HG03342 (cell line): ENCODE results near the gene FAF1.

ENCODE experiments used
- ATAC-seq: cut with Tn5 transposase; IDR thresholded peaks from one replicate; pipeline ENCODE4 v1.9.1; 2021; ENCODE audit warnings: mild to moderate bottlenecking, moderate library complexity; ENCODE audit not compliant: unreplicated experiment

Gene FAF1

DNA sequence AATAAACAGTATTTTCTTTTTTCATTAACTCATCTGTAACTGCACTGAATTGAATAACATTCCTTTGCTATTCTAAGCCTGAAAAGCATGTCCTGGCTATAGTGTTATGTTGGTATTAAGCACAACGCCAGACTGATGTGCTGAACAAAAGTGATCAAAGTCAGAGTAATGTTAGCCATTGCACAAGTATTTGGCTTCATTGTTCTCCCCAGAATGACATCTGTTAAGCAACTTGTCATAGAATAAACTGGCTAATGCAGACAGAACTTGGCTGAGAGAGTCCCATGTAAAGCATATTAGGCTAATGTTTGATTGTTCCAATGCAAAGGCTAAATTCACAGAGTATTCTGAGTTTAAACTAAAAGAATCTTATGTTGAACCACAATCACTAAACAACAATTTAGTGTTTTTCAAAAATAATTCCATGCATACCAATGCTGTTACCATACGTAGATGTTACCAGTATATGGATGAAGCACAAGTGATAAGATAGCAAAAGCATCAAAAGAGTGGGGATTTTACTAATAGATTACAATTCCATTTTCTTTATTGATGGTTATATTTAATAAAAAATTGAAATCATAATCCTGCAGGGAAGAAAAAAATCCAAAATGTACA is 301.5 kb downstream of the FAF1 start:
- no peak for ATAC-seq

DNA sequence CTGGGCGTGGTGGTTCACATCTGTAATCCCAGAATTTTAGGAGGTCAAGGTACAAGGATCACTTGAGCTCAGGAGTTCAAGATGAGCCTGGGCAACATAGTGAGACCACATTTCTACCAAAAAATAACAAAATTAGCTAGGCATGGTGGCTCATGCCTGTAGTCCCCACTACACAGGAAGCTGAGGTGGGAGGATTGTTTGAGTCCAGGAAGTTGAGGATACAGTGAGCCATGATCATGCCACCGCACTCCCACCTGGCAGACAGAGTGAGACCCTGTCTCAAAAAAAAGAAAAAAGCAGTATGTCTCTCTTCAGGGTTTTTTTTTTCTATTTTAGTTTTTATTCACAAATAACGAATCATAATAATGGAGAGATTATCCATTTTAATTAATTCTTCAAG is 303.1 kb downstream of the FAF1 start:
- ATAC-seq = no peak

DNA sequence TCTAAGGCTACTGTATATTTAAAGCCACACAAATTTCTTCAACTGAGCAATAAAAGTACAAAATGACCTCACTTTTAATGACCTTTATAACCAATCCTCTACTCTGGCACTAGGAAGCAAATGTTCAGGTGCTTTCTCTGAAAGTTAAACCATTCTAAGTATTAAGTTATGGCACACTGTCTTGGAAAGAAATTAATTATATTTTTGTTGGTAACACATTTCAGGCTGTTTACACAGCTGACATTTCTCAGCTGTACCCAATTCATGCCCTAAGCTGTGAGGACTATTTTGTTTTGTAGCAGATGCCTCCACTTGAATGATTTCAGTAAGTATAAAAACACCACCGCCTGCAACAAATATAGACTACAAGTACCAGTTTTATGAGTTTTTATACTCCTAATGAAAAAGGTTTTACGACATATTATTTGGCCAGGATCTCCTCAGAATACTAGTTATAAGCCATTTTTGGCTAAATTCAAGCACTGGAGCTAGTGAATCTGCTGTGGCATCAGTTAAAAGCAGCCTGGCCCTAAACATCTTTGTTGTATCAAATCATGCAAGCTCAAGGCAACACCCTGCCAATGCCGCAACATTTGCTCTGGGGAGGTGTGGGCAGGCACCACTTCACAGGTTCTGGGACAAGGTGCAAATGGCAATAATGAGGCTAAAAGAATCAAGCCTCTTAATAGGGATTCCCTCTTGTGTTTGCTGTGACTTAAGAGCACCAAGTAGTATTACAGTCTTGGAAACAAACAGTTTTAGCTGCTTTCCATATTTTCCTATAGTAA is 308.4 kb downstream of the FAF1 start:
- no peak for ATAC-seq

DNA sequence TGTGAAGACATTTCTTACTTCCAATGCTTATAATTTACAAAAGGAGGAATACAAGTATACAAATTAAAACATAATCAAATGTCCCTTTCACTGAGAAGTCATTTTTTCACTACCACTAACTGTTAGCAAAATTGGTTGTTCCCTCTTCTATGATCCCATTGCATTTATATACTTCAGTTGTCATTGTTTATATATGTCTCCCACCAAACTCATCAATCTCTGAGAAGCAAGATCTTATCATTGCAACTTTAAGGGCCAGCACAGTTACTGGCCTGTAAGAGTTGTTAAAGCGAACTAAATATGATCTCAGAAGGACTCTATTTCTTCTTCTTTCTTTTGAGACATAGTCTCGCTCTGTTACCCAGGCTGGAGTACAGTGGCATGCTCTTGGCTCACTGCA is 313.5 kb downstream of the FAF1 start:
- no peak for ATAC-seq

DNA sequence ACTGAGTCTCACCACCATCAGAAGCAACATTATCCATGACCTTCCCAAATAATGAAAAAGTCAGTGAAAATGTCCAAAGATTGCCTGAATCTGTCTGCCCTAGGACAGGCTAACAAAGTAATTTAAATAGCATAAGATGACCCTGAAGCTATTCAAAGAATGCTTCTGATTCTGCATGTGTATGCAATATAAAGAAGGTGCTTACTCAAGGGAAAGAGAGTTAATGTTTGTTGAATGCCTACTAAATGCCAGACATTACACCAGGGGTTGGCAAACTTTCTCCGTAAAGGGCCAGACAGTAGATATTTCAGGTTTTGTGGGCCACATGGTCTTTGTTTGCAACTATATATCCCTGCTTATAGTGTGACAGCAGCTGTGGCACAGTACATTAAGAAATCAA is 314.9 kb downstream of the FAF1 start:
- ATAC-seq = no peak

DNA sequence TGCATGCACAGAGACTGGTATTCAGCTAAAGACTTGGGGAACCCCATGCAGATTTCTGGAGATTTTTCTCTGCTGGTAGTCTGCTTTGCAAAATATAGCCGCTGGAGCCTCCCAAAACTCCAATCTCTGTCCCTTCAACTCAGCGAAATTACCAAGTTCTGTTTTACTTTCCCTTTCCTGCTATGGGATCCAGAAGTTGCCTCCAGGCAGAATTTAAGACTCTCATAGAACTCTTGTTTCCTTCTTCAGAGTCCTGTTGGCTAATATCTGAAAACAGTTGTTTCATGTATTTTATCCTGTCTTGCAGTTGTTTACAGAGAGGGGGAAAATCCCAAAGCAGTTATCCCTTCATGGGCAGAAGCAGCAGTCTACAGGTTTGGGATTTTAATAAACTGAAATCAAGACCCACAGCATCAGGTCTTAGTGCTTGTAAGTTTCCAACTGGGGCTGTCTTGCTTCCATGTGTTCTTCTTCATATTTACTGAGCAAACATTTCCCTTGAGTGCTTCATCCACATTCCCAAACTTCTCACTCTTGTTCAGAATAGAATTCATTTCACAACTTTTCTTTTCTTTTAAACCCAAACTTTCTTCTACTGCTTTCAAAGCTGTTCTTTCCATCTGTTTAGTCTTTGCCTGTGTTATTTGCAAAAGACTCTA is 315.5 kb downstream of the FAF1 start:
- no peak for ATAC-seq

DNA sequence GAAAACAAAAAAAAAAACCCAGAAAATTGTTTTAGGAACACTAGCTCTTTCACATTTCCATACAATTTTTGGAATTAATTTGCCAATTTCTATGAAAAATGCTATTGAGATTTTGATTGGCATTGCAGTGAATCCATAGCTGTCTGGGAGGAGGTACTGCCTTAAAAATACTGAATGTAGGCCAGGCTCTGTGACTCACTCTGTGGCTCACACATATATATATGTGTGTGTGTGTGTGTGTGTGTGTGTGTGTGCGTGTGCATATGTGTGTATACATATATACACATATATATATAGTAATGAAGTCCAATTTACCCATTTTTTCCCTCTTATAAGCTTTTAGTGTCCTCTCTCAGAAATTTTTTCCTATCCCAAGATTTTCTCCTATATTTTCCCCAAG is 322.6 kb downstream of the FAF1 start:
- ATAC-seq = no peak

DNA sequence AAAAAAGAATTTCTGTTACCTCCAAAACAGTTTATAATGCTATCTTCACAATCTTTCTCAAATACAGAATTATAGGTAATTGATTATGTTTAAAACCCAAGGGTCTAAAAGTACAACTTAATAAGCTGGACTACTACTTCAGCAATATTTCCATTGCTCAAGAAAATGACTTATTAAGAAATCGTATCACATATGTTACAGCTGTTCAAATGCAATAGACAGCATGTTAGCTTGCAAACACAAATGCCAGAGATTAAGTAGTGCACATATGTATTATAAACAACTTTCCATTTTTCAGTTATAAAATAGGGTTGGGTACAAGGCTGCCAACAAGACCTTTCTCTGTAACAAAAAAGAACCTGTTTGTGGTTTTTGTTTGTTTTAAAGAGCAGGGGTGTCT is 325.8 kb downstream of the FAF1 start:
- no peak for ATAC-seq

DNA sequence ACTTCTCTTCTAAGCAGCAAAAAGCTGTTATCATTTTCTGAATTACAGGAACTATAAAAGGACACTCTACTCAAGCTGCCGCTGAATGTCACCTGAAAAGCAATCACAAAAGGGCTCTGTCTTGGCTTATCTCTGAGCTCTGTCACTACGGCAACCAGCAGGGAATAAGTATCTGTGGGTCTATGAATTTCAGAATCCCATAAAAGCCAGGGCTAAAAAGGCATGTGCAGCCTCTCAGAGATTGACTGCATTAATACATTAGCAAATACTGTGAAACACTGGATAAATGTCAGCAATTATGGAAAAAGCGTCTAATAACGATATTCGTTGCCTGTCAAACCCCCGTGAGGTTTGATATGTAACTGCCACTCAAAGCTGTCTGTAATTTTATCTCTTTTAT is 326.6 kb downstream of the FAF1 start:
- no peak for ATAC-seq

DNA sequence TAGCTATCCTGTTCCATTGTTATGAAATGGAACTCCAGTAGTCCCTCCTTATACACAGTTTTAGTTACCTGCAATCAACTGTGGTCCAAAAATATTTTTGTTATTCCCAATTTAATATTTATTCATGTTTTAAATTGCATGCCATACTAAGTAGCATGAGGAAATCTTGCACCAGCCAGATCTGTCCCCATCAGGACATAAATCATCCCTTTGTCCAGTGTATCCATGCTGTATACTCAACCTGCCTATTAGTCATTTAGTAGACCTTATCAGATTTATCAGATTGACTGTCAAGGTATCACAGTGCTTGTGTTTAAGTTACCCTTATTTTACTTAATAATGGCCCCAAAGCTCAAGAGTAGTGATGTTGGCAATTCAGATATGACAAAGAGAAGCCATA is 328.9 kb downstream of the FAF1 start:
- no peak for ATAC-seq

DNA sequence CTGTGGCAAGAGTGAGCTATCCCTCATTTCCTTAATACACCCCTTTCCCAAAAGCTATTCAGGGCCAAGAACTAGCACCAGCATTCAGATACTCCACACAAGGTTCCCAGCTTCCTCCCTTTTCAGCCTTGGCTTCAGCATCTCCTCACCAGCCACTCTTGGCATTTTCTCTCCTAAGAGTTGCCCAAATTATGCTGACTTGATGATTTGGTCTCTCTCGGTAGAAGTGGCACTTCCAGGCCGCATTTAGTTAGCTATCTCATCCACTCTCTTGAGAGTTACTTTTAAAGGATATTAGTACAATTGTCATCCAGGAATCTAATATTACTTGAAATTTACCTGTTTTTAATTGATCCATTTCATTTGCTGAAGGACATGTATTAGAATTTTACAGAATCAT is 337.8 kb downstream of the FAF1 start:
- ATAC-seq = no peak

DNA sequence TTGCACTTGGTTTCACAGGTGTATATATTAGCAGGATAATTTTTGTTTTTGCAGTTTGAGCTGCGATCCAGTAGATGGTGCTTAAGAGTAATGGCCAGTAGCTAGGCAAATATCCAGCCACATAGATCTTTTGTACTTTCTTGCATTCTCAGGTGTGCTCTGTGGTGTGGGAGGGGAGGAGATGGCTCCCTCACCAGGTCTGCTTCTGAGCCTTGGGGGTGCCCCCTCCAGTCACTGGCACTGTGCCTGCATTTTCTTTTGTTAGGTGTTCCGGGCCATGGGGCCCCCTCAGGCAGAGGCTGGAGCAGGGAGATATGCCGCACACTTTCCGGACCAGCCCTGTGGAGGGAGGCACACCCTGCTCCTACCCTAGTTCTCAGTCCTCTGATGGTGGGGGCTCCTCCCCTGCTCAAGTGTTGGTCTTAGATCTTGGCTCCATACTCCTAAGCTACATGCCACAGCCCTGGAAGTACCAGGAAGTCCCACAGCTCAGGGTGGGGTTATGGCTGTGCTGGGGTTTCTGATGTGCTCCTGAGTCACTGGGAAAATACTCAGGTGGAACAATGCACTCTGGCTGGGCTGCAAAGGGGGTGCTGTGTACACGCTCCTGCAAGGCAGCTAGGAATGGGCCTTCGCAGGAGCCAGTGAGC is 339.3 kb downstream of the FAF1 start:
- no peak for ATAC-seq

DNA sequence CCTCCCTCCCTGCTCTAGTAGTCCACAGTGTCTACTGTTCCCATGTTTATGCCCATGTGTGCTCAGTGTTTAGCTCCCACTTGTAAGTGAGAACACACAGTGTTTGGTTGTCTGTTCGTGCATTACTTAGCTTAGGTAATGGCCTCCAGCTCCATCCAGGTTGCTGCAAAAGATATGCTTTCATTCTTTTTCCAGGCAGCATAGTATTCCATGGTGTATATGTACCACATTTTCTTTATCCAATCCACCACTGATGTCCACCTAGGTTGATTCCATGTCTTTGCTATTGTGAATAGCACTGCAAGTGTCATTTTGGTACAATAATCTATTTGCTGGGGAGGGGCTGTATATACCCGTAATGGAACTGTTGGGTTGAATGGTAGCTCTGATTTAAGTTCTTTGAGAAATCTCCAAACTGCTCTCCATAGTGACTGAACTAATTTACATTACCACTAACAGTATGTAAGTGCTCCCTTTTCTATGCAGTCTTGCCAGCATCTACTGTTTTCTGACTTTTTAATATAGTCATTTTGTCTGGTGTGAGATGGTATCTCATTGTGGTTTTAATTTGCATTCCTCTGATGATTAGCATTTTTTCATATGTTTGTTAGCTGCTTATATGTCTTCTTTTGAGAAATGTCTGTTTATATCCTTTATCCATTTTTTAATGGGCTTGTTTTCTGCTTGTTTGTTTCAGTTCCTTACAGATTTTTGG is 344.9 kb downstream of the FAF1 start:
- no peak for ATAC-seq

DNA sequence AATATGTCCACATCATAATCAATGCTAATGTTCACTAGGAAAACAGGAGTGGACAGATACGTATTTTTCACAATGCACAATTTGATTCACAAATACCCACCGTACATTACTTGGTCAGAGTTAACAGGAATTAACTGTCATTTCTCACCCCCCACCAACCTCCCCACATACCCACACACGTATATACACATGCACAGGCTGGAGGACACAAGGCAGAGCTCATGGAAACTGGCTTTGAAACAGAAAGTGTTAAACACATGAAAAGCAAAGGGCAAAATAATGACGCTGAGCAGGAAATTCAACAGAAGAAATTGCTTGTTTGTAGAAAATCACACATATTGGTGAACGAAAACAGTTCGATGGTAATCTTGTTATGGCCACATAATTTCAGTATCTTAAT is 348.4 kb downstream of the FAF1 start:
- no peak for ATAC-seq

DNA sequence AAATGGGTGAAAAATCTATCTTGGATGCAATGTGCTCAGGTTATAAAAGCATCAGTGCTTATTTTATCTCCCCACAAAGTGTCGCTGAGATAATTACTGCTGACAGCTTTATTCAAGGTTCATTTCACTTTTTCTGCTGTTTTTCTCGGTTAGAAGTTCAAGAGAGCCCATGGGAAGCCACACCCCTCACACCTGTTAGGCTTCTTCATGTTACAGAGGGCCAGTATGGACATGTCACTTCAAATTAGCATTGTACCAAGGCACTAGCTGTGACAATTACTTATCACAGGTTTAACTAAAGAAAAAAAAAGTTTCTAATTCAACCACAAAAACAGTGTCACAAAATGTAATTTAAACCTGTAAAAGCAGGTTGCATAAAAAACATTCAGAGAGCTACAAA is 349.5 kb downstream of the FAF1 start:
- no peak for ATAC-seq

DNA sequence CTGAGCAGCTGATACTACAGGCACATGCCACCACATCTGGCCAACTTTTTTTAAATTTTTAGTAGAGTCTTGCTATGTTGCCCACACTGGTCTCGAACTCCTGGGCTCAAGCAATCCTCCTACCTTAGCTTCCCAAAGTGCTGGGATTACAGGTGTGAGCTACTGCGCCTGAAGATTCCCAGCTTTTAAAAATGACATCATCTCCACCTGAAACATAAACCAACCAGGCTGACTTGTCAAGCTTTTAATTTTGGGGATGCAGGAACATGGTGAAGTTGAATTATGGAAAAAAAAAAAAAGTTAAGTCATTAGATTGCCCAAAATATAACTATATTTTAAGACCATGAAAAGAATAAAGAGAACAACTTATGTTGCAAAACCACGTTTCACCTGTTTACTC is 350.6 kb downstream of the FAF1 start:
- ATAC-seq = no peak

DNA sequence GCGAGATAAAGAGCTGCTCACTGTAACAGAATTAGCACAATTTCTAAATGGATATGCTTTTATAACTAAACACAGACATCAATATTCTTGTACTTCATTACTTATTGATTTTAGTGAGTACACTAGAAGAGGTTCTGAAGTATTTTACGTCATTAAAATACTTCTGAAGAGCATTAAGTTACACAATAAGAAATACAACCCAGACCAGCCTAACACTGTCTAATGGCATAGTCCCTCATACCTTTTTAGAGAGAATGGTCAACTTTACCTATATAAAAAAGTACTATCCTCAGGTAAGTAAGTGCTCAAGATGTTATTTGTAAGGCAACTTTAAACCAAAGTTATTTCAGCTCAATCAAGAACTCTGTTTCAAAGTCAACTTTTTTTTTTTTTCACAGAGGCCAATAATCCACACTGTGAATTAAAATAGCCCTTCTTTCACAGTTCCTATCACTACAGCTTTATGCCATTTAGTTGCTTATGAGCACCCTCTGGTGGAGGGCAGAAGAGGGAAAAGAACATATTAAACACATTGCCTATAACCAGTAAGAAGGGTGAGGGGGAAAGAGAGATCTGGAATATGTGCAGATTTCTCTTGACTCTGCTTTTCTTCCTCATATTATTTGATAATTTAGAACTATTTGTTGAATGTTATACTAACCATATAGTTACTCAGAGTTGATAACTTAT is 354.7 kb downstream of the FAF1 start:
- ATAC-seq = no peak

DNA sequence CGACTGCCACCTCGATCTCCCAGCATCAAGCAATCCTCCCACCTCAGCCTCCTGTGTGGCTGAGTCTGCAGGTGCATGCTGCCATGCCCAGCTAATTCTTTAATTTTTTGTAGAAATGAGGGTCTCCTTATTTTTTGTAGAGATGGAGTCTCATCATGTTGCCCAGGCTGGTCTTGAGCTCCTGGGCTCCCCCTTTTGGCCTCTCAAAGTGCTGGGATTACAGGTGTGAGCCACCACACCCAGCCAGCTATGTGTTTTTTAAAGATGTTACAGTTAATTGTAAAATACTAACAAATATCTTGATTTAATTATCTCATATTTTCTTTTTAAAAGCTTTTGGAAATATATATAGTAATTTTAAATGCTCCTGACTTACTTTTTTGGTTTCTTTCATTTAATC is 355.5 kb downstream of the FAF1 start:
- ATAC-seq = no peak

DNA sequence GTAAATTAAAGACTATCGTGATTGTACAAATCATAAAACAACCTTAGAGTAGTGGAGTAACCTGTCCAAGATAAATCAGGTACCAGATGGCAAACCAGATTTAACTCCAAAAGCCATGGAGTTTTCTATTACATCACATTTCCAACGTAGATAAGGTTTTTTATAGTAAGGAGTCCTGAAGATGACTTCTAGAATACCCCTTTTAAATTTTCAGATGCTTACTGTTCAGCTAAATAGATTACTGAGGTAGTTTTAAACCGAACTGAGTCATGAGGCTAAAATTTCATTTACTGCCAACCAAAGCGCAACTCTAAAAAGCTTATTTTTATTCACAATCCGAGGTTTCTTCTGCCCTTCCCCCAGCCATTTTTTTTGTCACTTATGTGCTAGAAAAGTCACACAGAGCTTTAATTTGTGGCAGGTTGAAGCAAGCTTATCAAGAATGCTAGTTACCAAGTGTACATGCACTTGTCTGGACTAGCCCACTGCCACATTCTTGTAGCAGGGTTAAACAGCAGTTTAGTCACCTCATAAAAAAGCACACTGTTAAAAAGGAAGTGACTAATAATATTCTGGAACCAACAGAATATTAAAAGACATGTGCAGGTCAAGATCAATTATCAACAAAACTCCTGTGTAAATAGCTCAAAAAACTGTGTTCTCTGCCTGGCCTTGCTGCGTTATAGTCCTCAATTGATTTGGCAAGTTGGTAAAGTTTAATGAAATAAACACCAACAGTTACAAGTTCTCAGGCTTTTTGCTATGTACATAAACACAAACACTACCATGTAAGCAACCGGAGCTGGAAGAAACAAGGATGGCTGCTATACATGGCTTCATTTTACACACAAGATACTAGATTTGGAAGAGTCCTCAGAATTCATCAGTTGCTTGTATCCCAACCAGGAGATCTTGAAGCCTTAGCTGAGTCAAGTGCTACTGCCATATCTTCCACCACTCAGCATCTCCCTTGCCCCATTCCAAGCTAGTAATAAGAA is 356.5 kb downstream of the FAF1 start:
- ATAC-seq = no peak
